Endothelial cell of umbilical vein (primary cell): ENCODE results near the gene PPP1R3D. TPM values are rescaled to one million over a fixed set of nuclear protein-coding genes. Genes with fewer than 3 reads are reported as not detected.

ENCODE experiments used
- BruUV-seq: library from RNA; stranded (reverse); fragments of 400-500 nt; replicated peaks from 2 replicates; lab custom pipeline; 2021; lab: Mats Ljungman, UMichigan
- CTCF ChIA-PET: fragments of 300-600, 350-600 bp; sonication (Branson Sonifier 250); formaldehyde crosslinking; loops from one replicate; lab custom pipeline; 2021; ENCODE audit warnings: antibody characterized with exemption, inconsistent platforms; lab: Charles Lee
- POLR2A ChIA-PET: fragments of 300-600, 350-600 bp; sonication (Branson Sonifier 250); formaldehyde crosslinking; loops from one replicate; lab custom pipeline; 2021; ENCODE audit warnings: antibody characterized with exemption, inconsistent platforms; lab: Charles Lee
- DNase-seq: peaks from one replicate; pipeline ENCODE4 v3.0.0-alpha.2; 2011; ENCODE audit warnings: low read depth, low spot score
- FAIRE-seq: peaks from 2 replicates; lab custom pipeline; 2011; peaks lifted over from hg19 to GRCh38; lab: Jason Lieb, UNC
- H2AFZ ChIP-seq: 2 replicates; pipeline ENCODE4 v1.6.0; 2012; ENCODE audit warnings: low read depth, low read length, control low read depth, inconsistent platforms
- H3K27ac ChIP-seq: 2 replicates; pipeline ENCODE4 v1.5.1; 2011; ENCODE audit warnings: low read depth, mild to moderate bottlenecking, control low read depth, low read length, moderate library complexity; ENCODE audit not compliant: insufficient read depth
- H3K27me3 ChIP-seq, 2 experiments: 2 replicates each; pipeline versions ENCODE4 v1.6.0 to v1.6.1; 2011; ENCODE audit warnings: low read length in 2 of 2, mixed read lengths in 1 of 2; ENCODE audit not compliant: control insufficient read depth in 2 of 2, insufficient read depth in 2 of 2
- H3K36me3 ChIP-seq, 2 experiments: 2 replicates in 1 of 2; 3 replicates in 1 of 2; pipeline ENCODE4 v1.5.1; 2011; ENCODE audit warnings: low read length in 2 of 2, mild to moderate bottlenecking in 1 of 2, moderate library complexity in 1 of 2; ENCODE audit not compliant: control insufficient read depth in 2 of 2, insufficient read depth in 2 of 2; ENCODE audit errors: extremely low read depth in 1 of 2
- H3K4me1 ChIP-seq: 3 replicates; pipeline ENCODE4 v1.5.1; 2011; ENCODE audit warnings: mild to moderate bottlenecking, low read length; ENCODE audit not compliant: control insufficient read depth, insufficient read depth; ENCODE audit errors: extremely low read depth
- H3K4me2 ChIP-seq: 2 replicates; pipeline ENCODE4 v1.6.1; 2011; ENCODE audit warnings: low read length, control low read depth, mixed read lengths; ENCODE audit not compliant: insufficient read depth
- H3K4me3 ChIP-seq, 3 experiments: fragments of 200-600 bp in 1 of 3; sonication (generic), shearing (Covaris generic) in 1 of 3; replicated peaks in 1 of 3; 2 replicates each; pipeline ENCODE4 v1.5.1; 2011 to 2016; ENCODE audit warnings: control low read depth in 3 of 3, low read length in 3 of 3, mild to moderate bottlenecking in 2 of 3, inconsistent platforms in 1 of 3, low read depth in 1 of 3, moderate library complexity in 1 of 3; ENCODE audit not compliant: insufficient read depth in 1 of 3
- H3K79me2 ChIP-seq: 2 replicates; pipeline ENCODE4 v1.6.0; 2012; ENCODE audit warnings: low read length, inconsistent platforms; ENCODE audit not compliant: control insufficient read depth, insufficient read depth
- H3K9ac ChIP-seq: replicated peaks from 2 replicates; pipeline ENCODE3; 2011; ENCODE audit warnings: low read length, control low read depth; ENCODE audit not compliant: insufficient read depth; ENCODE audit errors: extremely low read depth
- H3K9me1 ChIP-seq: replicated peaks from 3 replicates; pipeline ENCODE4 v1.6.0; 2011; ENCODE audit warnings: mild to moderate bottlenecking, low read length; ENCODE audit not compliant: control insufficient read depth, insufficient read depth; ENCODE audit errors: extremely low read depth
- H3K9me3 ChIP-seq: replicated peaks from 2 replicates; pipeline ENCODE4 v1.5.1; 2012; ENCODE audit warnings: low read length, inconsistent platforms; ENCODE audit not compliant: control insufficient read depth, insufficient read depth
- H4K20me1 ChIP-seq: replicated peaks from 2 replicates; pipeline ENCODE3; 2011; ENCODE audit warnings: mild to moderate bottlenecking, low read length; ENCODE audit not compliant: control insufficient read depth, insufficient read depth; ENCODE audit errors: extremely low read depth
- EZH2 ChIP-seq: IDR thresholded peaks from 2 replicates; pipeline ENCODE4 v1.6.1; 2012; ENCODE audit warnings: borderline replicate concordance, low read depth, mild to moderate bottlenecking, moderate library complexity, low read length, inconsistent platforms; ENCODE audit not compliant: severe bottlenecking
- FOS ChIP-seq: IDR thresholded peaks from 2 replicates; pipeline ENCODE4 v1.6.1; 2011; ENCODE audit warnings: mild to moderate bottlenecking, low read length, moderate library complexity, borderline replicate concordance; ENCODE audit not compliant: insufficient read depth
- GATA2 ChIP-seq: IDR thresholded peaks from 2 replicates; pipeline ENCODE4 v1.7.0; 2011; ENCODE audit warnings: low read depth, mild to moderate bottlenecking, moderate library complexity, mixed read lengths, low read length; ENCODE audit not compliant: insufficient read length, insufficient read depth
- JUN ChIP-seq: IDR thresholded peaks from 2 replicates; pipeline ENCODE4 v1.6.1; 2011; ENCODE audit warnings: borderline replicate concordance, low read depth; ENCODE audit not compliant: insufficient read length, insufficient read depth
- MYC ChIP-seq: IDR thresholded peaks from one replicate; pipeline ENCODE4 v1.6.1; 2011; ENCODE audit warnings: mild to moderate bottlenecking, low read depth, low read length
- POLR2A ChIP-seq: IDR thresholded peaks from 2 replicates; pipeline ENCODE4 v1.6.1; 2012; ENCODE audit warnings: low read depth, mild to moderate bottlenecking, control low read depth, low read length
- POLR2AphosphoS5 ChIP-seq: IDR thresholded peaks from 2 replicates; pipeline ENCODE4 v1.6.1; 2012; ENCODE audit warnings: low read depth, mild to moderate bottlenecking, control low read depth, low read length, moderate library complexity; ENCODE audit not compliant: insufficient read depth
- dilution Hi-C: fragments of 300-500 bp; cut with MboI; formaldehyde crosslinking; loops from one replicate; pipeline ENCODE4 v1.15.0; 2019; ENCODE audit warnings: low sequenced_read_pairs; ENCODE audit not compliant: extremely low pct_ligation_motif_present
- intact Hi-C: fragments of 100-400 bp; cut with micrococcal nuclease; formaldehyde crosslinking; loops from one replicate; pipeline ENCODE4 v1.10.0; 2022
- polyA plus RNA-seq, 4 experiments: library from polyadenylated mRNA; depleted of rRNA in 3 of 4; stranded (reverse) in 3 of 4; unstranded in 1 of 4; fragments of >200 nt; gene quantifications; 2 replicates each; pipeline versions ENCODE4 v1.2.1 to v1.2.3, GENCODE V29; 2011 to 2012; ENCODE audit warnings: missing spikeins in 1 of 4
- total RNA-seq: library from RNA; stranded (reverse); gene quantifications from 2 replicates; pipeline ENCODE4 v1.2.3, GENCODE V29; 2021
- TF ChIP-seq, protein P1 (sequence below): IDR thresholded peaks from 2 replicates; pipeline ENCODE4 v1.6.1; 2011; ENCODE audit not compliant: insufficient read depth, insufficient read length
- TF ChIP-seq, protein P2 (sequence below), 2 donors: IDR thresholded peaks; 1 replicate in 1 of 2; 2 replicates in 1 of 2; pipeline ENCODE4 v1.5.1; 2011; ENCODE audit warnings: low read length in 2 of 2, mild to moderate bottlenecking in 2 of 2, moderate library complexity in 2 of 2, control low read depth in 1 of 2, inconsistent platforms in 1 of 2, low read depth in 1 of 2; ENCODE audit not compliant: insufficient read depth in 1 of 2; ENCODE audit errors: extremely low read depth in 1 of 2

Gene PPP1R3D
- total and polyA plus RNA-seq, 2 donors (not counting 3 experiments of a cell fraction or from before 2014, with no cell fraction given) = 1.7 to 5.2 TPM

DNA sequence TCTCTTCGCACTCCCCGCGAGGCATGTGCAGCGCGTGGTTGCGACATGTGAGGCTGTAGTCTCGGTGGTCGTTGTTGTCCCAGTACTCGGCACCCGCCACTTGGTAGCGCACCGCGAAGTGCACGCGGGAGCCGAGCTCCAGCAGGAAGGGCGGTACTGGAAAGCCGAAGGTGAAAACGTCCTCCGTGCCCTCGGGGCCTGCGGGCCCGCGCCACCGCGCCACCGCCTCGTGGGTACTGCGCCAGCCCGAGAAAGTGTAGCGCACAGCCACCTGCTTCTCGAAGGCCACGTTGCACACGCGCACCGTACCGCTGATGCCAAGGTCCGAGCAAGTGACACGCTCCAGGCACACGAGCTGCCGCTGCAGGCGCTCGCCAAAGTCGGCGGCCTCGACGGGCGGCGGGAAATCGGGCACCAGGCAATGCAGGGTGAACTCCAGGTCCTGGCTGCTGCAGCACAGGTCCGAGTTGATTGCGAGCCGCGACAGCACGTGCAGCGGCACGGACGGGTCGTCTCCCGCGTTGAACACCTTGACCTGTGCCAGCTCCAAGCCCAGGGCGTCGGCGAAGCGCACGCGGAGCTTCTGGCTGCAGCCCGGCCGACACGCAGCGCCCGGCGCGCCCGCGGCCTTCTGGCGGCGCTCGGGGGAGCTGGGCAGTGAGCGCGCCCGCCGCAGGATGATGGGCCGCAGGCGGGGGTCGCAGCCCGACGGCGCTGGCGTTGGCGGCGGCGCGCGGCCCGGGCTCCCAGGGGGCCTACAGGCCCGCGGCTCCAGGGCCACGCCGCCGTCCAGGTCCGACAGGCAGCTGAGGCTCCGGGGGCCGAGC lies 840 bp downstream of the PPP1R3D start:
- POLR2A ChIA-PET = no interaction called here
- Histone ChIP-seq H2AFZ (peak overlapping the region; percentile 98), H3K4me3 (peak overlapping the region; percentile 60 to 87 (median 85)), H3K27ac (peak overlapping the region; percentile 61), H3K4me1 (peaks cover 15% of the 10 kb centered on the region), H3K36me3 (peaks cover 0 to 6% of the 10 kb centered on the region in 2 experiments), H3K27me3 (no peaks in the 10 kb centered on the region), H3K4me2 (peak overlapping the region; percentile 84), H3K79me2 (peaks cover 6% of the 10 kb centered on the region), H3K9ac (peak overlapping the region; percentile 91), H3K9me3 (no peaks in the 10 kb centered on the region), H4K20me1 (no peaks in the 10 kb centered on the region), H3K9me1 (no peaks in the 10 kb centered on the region)
- CTCF ChIA-PET = interaction anchor here (0.8 to 2.0 kb wide), 8 partner anchors 7 to 1957 kb away, joined by 3 to 9 read pairs (median 4); no protein-coding TSS in a partner anchor
- no TSS peak for BruUV-seq
- TF ChIP-seq, protein P1, sequence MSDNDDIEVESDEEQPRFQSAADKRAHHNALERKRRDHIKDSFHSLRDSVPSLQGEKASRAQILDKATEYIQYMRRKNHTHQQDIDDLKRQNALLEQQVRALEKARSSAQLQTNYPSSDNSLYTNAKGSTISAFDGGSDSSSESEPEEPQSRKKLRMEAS = peak; percentile 21
- TF ChIP-seq POLR2AphosphoS5 = no peak
- dilution Hi-C loops (no loop called here), intact Hi-C loops (no loop called here)
- DNase-seq (no peak), FAIRE-seq (no peak)

DNA sequence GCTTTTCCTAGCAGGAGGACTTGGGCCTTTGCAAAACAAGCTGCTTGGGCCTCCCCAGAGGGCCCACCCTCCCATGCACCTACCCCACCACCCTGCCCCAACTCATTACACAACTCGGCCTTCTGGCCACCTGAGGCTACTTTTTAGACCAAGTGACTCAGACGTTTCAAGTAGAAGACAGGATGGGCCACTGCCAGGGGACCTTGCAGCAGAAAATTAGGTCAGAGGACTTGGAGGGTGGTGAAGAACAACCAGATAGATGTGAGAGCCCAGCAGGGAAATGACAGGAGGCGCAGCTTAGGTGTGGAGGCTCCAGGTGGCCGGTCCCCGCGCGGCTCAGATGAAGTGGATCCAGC lies 1.4 kb downstream of the PPP1R3D start:
- Histone ChIP-seq H3K9me3 (no peaks in the 10 kb centered on the region), H3K27ac (no peak overlapping the region), H3K9me1 (no peaks in the 10 kb centered on the region), H3K4me1 (peaks cover 16% of the 10 kb centered on the region), H3K27me3 (no peaks in the 10 kb centered on the region), H2AFZ (no peak overlapping the region), H3K4me2 (no peak overlapping the region), H3K79me2 (peaks cover 6% of the 10 kb centered on the region), H3K9ac (no peak overlapping the region), H3K4me3 (no peak overlapping the region), H4K20me1 (no peaks in the 10 kb centered on the region), H3K36me3 (peaks cover 0 to 5% of the 10 kb centered on the region in 2 experiments)
- dilution Hi-C loops (no loop called here), intact Hi-C loops (no loop called here)
- DNase-seq = no peak
- ChIA-PET CTCF (interaction anchor here (0.8 to 1.0 kb wide), 2 partner anchors 88 to 367 kb away, joined by 3 to 5 read pairs; no protein-coding TSS in a partner anchor), POLR2A (no interaction called here)
- no peak for TF ChIP-seq MYC
- TF ChIP-seq, protein P2, sequence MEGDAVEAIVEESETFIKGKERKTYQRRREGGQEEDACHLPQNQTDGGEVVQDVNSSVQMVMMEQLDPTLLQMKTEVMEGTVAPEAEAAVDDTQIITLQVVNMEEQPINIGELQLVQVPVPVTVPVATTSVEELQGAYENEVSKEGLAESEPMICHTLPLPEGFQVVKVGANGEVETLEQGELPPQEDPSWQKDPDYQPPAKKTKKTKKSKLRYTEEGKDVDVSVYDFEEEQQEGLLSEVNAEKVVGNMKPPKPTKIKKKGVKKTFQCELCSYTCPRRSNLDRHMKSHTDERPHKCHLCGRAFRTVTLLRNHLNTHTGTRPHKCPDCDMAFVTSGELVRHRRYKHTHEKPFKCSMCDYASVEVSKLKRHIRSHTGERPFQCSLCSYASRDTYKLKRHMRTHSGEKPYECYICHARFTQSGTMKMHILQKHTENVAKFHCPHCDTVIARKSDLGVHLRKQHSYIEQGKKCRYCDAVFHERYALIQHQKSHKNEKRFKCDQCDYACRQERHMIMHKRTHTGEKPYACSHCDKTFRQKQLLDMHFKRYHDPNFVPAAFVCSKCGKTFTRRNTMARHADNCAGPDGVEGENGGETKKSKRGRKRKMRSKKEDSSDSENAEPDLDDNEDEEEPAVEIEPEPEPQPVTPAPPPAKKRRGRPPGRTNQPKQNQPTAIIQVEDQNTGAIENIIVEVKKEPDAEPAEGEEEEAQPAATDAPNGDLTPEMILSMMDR (IDR thresholded peaks at IDR 0.05; ENCODE audit: extremely low read depth in 1 of 2, insufficient read depth in 1 of 2, low read depth in 1 of 2, low read length in 2 of 2) = no peak
- TF ChIP-seq, protein P1 = no peak
- TF ChIP-seq POLR2A = no peak
- no peak for TF ChIP-seq POLR2AphosphoS5
- TF ChIP-seq EZH2 = no peak
- TF ChIP-seq FOS = no peak
- TF ChIP-seq JUN = no peak
- TF ChIP-seq GATA2 = no peak
- no peak for FAIRE-seq
- no TSS peak for BruUV-seq
